Astrocyte of the cerebellum (primary cell): Measurements from ENCODE around the gene STEAP3.

Source experiments
- DNase-seq: peaks from one replicate; pipeline ENCODE4 v3.0.0-alpha.2; 2011; ENCODE audit warnings: low read depth
- H3K4me3 ChIP-seq: 2 replicates; pipeline ENCODE4 v1.5.1; 2011; ENCODE audit warnings: mild to moderate bottlenecking, low read depth, low read length, moderate library complexity
- CTCF ChIP-seq: IDR thresholded peaks from 2 replicates; pipeline ENCODE4 v1.5.1; 2012; ENCODE audit warnings: low read length, low read depth, moderate library complexity, mild to moderate bottlenecking; ENCODE audit errors: missing control alignments
- in situ Hi-C: cut with HindIII; loops from 2 replicates; pipeline ENCODE4 v1.10.0; 2017; ENCODE audit warnings: low sequenced_read_pairs

STEAP3 gene

GRCh38 chr2:119204525-119204924 lies 19.1 kb upstream of the STEAP3 start:
- TF ChIP-seq CTCF = no peak
- in situ Hi-C loops = no loop called here

GRCh38 chr2:119205001-119205706 lies 18.5 kb upstream of the STEAP3 start:
- no peak for DNase-seq
- H3K4me3 ChIP-seq = no peak overlapping the region
- in situ Hi-C loops = no loop called here
- TF ChIP-seq CTCF = no peak

More at GRCh38 chr2:119204525-119204924, 19.1 kb upstream of the STEAP3 start:
- no peak overlapping the region for H3K4me3 ChIP-seq
- DNase-seq = no peak

GRCh38 chr2:119206201-119206600 lies 17.4 kb upstream of the STEAP3 start:
- no peak for DNase-seq
- TF ChIP-seq CTCF = no peak
- in situ Hi-C loops = no loop called here
- H3K4me3 ChIP-seq = no peak overlapping the region

- no peak overlapping the region for H3K4me3 ChIP-seq
- in situ Hi-C loops = no loop called here
- DNase-seq = no peak
- no peak for TF ChIP-seq CTCF
These were observed 16.2 kb upstream of the STEAP3 start for GRCh38 chr2:119207447-119207846.

- peak; percentile 12 for TF ChIP-seq CTCF
- no peak overlapping the region for H3K4me3 ChIP-seq
- no peak for DNase-seq
- in situ Hi-C loops = no loop called here
These were observed 14.8 kb upstream of the STEAP3 start for GRCh38 chr2:119208791-119209203.

GRCh38 chr2:119212139-119212800 lies 11.4 kb upstream of the STEAP3 start:
- in situ Hi-C loops = no loop called here
- no peak overlapping the region for H3K4me3 ChIP-seq
- no peak for DNase-seq
- no peak for TF ChIP-seq CTCF
